NCI-H2107 (cell line): Measurements from ENCODE around the gene ATP2B2.
"Not testable (repeated sequence)": the region's sequence is repeated elsewhere in the genome, so short reads cannot be mapped to it uniquely, and the experiment has no call there.

Experiments
- DNase-seq: peaks from one replicate; lab custom pipeline; 2025; lab: John Stamatoyannopoulos, UW

Gene ATP2B2

DNA sequence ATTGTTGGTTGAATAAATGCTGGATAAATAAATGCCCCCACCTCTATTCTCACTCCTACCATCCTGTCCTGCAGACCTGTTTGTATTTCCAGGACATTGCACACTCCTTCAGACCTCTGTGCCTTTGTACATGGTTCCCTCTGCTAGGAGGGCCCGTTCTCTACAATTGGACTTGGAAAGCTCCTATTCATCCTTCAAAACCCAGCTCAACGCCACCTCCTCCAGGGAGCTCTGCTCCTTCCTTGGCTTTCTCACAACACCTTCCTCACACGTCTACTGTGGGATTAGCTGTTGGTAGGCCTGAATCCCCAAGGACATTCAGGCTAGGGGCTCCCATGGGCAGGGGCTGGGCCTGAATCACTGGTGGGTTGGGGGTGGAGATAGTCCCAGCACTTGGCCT, 105.8 kb downstream of the ATP2B2 start:
- no peak for DNase-seq

DNA sequence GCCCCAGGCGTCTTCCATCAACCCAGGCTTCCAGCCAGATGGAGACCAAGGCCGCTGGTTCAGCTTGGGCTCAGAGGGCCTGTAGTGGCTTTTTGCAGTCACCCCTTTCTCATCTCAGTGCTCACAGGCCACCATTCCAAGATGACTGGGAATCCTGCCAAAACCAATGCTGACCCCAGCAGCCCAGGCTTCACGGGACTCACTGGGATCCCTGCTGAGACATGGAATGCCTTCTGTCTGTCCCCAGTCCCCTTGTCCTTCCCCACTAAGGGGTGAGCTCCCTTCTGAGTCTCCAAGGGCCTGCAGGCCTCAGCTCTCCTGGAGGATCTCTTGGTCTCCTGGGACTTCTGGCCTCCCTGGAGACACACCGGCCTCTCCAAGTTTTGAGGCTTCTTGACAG, 107.0 kb downstream of the ATP2B2 start:
- no peak for DNase-seq

GRCh38 chr3:10397879-10398278, 107.5 kb downstream of the ATP2B2 start:
- DNase-seq, result no peak

DNA sequence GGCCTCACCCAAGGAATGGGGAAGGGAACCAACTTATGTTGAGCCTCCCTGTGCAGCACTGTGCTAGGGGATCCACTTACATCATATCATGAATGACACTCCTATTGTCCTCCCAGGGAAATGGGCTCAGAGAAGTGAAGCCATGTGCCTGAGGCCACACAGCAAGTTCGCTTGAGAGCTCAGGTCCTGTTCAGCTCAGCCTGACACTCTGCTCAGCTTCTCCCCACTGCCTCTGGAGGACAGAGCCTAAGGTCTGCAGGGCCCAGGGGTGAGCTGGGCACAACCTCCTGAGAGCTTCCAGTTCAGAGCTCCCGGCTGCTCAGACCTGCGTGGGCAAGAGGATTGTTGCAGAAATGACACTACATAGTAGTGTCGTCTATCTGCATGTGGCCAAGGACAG, 108.5 kb downstream of the ATP2B2 start:
- no peak for DNase-seq

DNA sequence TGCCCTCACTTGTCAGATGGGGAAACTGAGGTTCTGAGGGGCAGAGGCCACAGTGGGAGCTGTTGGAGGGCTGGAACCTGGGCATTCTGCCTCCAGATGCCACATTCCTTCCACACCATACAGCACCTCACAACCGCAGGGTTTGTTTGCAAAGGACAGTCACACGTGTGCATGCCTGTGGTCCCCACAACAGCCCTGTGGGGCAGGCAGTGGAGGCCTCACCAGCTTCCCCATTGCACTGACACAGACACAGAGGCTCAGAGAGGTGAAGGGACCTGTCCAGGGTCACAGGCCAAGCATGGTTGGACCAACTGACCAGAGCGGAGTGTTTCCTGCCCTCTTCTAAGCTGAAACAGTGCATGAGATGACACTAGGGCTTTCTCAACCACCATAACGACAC, 109.3 kb downstream of the ATP2B2 start:
- DNase-seq, result no peak

DNA sequence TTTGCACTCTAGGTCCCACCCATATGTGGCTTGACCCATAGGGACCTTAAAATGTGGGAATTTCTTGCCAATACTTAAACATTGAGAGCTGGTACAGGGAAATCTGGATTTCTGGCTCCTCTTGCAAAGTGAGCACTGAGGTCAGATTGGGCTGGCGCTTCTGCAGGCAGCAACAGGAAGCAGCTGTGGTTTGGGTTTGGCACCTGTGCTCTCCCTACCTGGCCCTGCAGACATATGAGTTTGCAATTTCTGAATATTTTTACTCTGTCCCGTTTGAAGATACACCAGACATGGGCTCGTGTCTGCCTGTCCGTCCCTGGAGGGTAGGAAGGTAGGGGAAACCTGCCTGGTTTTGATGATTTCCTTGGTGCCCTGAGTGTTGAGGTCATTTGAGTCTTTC, 109.7 kb downstream of the ATP2B2 start:
- DNase-seq, result no peak

GRCh38 chr3:10395196-10395595, 110.2 kb downstream of the ATP2B2 start:
- DNase-seq, result no peak

DNA sequence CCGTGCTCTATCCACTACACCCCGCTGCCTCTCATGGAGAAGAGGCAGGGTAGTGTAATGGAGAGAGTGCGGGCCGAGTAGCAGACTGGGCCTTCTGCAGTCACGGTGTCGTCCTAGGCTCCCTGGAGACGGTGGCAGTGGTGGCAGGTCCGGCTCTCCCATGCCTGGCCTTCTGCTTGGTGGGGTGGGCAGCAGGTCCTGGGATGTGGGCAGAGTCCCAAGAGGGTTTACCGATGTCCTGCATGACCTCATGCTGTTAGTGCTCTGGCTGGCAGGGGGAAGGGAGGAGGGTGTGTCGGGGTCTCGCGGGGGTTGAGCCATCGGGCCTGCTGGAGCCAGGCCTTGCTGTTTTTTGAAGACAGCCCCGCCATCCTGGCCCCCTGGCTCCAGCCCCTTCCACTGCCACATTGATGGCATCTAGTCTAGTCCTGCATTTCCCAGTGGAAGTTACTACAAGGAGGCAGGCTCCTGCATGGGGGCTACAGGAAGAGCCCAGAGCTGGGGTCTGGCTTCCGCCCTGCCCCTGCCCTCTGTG, 110.8 kb downstream of the ATP2B2 start:
- DNase-seq, result no peak

GRCh38 chr3:10393514-10393913, 111.9 kb downstream of the ATP2B2 start:
- DNase-seq, result no peak

DNA sequence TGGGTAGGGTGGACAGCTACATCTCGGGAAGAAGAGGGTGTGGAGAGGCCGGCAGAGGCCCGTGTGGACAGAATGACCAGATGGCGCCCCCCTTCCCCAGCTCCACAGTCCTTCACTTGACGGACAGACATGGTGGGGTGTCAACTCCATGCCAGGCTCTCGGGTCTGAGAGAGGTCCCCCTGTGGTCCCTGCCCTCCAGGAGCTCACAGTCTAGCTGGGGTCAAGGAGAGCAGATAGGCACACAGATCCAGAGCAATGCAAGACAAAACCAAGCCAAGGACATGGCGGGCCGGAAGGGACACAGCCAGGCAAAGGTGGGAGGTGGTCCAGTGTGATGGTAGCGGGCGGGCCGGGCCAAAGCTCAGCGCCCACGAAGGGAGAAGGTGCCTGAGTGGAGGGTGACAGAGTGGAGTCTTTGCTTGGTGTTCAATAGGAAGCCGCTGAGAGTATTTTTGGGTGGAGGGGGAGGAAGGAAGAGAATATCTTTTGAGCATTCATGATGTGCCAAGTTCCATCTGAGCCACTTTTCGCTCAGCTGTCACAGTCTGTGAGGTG, 112.4 kb downstream of the ATP2B2 start:
- DNase-seq, result no peak

DNA sequence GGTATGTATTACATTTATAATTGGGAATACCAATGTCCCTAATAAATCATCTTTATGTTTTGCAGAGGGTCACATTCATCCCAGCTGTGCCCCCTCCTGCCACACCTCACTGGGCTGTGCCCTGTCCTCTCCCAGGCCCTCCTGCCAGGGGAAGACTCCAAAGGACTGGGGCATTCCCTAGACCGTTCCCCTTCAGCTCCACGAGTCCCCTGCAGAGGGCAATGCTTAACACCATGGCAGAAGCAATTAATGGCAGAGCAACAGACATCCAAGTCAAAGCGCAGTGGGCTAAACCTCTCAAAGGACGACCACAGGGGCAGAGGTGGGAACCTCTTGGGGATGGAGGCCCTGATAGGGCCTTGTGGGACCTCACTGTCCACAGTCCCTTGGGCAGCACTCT, 113.1 kb downstream of the ATP2B2 start:
- DNase-seq, result no peak

DNA sequence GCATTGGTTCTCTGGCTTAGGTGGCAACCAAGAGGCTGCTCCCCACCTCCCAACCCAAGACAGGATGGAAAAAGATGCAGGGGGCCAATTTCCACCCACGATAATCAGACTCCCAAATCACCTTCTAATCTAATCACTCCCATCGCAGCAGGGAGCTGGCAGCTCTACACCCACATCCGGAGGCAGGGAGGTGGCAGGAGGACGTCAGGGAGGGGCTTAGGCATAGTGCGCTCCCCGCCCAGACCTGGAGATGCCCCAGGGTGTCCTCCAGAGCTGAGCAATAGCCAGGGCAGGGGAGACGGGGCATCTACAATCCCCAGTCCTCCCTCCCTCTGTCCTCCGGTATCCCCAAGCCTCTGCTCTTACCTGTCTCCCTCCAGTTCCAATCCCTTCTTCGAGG, 114.0 kb downstream of the ATP2B2 start:
- DNase-seq, result no peak

DNA sequence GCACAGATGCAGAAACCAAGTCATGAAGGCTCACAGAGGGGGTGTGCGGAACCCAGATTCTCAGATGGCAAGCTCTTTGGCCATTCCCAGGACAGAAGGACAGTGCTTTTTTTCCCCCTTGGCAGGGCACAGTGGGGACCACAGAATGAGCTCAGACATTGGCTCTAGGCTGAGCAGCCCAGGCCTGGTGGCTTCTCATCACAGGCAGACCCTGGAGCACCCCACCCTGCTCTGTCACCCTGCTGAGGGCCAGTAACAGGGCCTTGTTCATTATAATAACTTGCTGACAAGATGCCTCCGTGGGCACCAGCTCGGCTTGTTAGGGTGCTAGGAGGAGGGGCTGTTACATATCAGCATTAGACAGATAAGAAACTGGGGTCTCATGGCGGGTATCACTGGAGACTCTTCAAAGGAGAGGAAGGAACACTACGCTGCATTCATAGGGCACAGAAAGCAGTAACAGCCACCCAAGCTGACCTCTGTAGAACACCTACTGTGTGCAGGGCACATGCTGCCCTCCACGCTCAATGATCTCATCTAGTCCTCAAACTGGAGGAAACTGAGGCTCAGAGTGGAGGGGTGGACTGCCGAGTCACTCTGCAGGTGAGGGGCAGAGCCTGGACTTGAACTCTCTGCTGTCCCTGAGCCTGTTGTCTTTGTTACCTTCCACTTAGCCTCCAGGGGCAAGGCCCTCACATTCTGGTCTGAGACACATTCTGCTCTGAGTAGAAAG, 114.6 kb downstream of the ATP2B2 start:
- no peak for DNase-seq

DNA sequence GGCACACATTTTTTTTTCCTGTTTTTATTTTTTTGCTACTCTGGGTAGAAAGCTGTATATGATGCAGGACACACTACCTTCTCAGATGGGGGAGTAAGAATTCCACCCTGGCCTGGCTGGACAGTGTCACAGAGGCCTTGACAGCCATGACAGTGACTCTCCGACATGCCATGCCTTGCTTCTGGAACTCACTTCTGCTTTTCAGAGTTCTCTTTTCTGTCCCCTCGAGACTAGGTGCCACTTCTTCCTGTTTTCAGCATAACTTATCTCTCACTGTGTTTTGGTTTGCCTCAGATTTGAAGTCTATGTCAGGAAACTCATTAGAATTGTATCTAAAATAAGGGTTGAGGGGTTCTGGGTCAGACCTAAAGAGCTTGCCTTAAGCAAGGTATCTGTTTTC, 115.4 kb downstream of the ATP2B2 start:
- DNase-seq, result no peak

DNA sequence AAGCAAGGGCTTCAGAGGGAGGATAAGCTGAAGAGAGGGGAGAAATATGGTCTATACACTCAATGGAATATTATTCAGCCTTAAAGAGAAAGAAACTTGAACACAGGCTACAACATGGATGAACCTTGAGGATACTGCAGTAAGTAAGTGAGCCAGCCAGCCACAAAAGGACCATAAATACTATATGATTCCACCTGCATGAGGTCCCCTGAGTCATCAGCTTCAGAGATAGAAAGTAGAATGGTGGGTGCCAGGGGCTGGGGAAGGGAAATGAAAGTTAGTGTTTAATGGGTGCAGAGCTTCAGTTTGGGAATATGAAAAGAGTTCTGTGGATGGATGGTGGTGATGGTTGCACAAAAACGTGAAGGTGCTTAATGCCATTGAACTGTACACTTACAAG, 116.0 kb downstream of the ATP2B2 start:
- no peak for DNase-seq

DNA sequence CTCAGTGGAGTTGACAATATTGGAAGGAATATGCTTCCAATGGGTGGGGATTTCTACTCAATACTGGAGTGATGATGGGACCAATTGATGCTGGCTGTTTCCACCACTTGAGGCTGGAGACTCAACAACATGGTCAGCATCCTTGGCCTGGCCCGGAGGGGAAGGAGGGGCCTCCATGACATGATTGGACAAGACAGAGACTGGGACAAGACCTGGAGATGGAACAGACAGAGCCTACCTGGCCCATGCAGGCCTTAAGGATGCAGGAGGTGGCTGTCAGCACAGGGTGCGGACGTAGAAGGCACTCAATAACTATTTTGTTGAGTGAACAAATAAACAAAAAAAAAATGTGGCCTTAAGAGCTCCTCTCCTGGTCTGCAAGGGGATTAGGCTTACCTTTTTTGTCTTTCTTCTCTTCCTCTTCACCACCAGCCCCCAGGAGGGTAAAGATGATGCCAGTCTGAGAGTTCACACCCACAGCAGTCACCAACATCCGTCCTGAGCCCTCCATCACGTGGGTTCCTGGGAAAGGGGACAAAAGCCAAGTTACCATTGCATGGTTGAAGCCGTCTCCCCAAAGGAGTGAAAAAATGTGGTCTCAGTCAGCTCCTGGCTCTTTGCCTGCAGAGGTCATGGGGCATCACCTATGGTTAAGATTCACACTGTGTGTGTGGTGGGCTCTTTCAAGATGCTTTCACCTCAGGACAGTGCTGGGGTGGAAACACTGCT, 117.3 kb downstream of the ATP2B2 start:
- no peak for DNase-seq

DNA sequence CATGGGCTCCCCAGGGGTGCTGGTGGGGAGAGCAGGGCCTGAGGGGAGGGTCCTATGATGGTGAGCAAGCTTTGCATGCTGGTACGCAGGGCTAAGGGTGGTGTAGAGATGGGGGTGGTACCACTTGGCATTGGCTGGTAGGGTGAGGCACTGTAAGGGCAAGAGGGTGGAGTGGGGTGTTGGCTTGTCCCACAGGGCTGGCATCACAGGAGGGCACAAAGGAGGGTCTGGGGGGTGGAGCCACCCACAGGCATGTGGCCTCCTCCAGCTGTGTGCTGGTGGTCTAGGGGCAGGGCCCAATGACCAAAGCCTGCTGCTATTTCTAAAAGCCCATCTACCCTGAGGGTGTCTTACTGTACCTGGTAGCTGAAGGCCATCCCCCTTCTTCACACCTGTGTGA, 119.3 kb downstream of the ATP2B2 start:
- no peak for DNase-seq

- no peak for DNase-seq
These were observed 120.6 kb downstream of the ATP2B2 start for GRCh38 chr3:10384541-10385360.

- no peak for DNase-seq
These were observed 121.5 kb downstream of the ATP2B2 start for GRCh38 chr3:10383850-10384248.

DNA sequence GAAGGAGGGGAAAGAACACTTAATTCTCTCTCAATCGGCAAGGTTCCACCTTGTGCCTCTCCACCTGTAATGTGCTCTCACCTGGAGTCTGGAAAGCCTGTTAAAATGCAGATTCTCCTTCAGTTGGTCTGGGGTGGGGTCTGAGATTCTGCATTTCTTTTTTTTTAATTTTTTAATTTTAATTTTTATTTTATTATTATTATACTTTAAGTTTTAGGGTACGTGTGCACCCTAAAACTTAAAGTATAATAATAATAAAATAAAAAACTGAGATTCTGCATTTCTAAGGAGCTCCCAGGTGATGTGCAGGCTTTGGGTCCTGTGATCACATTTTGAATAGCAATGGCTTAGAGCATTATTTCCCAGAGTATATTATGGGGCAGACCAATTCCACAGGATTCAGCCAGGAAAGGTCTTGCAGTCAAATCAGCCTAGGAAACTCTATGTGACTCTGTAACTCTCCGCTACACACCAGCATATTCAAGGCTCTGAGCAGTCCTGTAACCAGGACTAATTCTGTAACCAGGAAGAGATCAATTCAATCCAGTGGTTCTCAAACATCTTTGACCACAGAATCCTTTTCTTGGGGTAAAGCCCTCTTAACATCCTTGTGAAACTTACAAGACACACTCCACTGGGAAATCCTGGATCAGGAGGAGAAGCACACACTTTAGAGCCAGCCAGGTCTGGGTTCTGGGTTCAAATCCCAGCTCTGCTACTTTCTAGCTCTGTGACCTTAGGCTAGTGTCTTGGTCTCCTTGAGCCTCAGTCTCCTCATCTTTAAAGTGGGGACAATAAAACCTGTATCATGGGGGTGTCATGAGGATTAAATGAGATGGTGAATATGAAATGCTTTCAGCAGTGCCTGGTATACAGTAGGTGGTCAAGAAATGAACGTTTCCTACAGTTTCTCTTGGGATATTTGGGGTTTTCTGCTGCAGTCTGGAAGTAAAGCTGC, 122.2 kb downstream of the ATP2B2 start:
- DNase-seq, result no peak

GRCh38 chr3:10382445-10382844, 122.9 kb downstream of the ATP2B2 start:
- not testable (repeated sequence) for DNase-seq
